ENCODE results near the gene VPREB3. TPM values are rescaled to one million over a fixed set of nuclear protein-coding genes. Genes with fewer than 3 reads are reported as not detected.

VPREB3 gene
- total RNA-seq, 1 experiment from 2014 or later = not detected

Other genes starting within 250 kb of the VPREB3 start
- gene IGLL1, start 174.1 kb downstream of the VPREB3 start, total RNA-seq (2014; rRNA removed; shearing (Covaris generic); ENCODE audit: low replicate concordance) = not detected in 2 replicates
- gene DRICH1, start 122.1 kb downstream of the VPREB3 start, total RNA-seq (2014; rRNA removed; shearing (Covaris generic); ENCODE audit: low replicate concordance) = not detected in 2 replicates
- not detected in 2 replicates for gene RGL4, start 63.4 kb downstream of the VPREB3 start, total RNA-seq (2014; rRNA removed; shearing (Covaris generic); ENCODE audit: low replicate concordance)
- gene ZNF70, start 3.3 kb downstream of the VPREB3 start, total RNA-seq (2014; rRNA removed; shearing (Covaris generic); ENCODE audit: low replicate concordance) = 2.4 and 3.9 TPM in 2 replicates
- gene C22orf15, start 8.6 kb upstream of the VPREB3 start, total RNA-seq (2014; rRNA removed; shearing (Covaris generic); ENCODE audit: low replicate concordance) = 0.30 TPM in 1 of 2 replicates, not detected in the other
- gene CHCHD10, start 13.5 kb upstream of the VPREB3 start, total RNA-seq (2014; rRNA removed; shearing (Covaris generic); ENCODE audit: low replicate concordance) = 0.26 TPM in 1 of 2 replicates, not detected in the other
- 2.0 and 4.9 TPM in 2 replicates for gene MMP11, start 18.4 kb upstream of the VPREB3 start, total RNA-seq (2014; rRNA removed; shearing (Covaris generic); ENCODE audit: low replicate concordance)
- 70.8 and 109 TPM in 2 replicates for gene SMARCB1, start 32.5 kb upstream of the VPREB3 start, total RNA-seq (2014; rRNA removed; shearing (Covaris generic); ENCODE audit: low replicate concordance)
- gene DERL3, start 84.6 kb upstream of the VPREB3 start, total RNA-seq (2014; rRNA removed; shearing (Covaris generic); ENCODE audit: low replicate concordance) = 0.42 and 0.72 TPM in 2 replicates
- 0.27 and 0.30 TPM in 2 replicates for gene SLC2A11, start 103.5 kb upstream of the VPREB3 start, total RNA-seq (2014; rRNA removed; shearing (Covaris generic); ENCODE audit: low replicate concordance)
- 527 and 1,011 TPM in 2 replicates for gene MIF, start 140.0 kb upstream of the VPREB3 start, total RNA-seq (2014; rRNA removed; shearing (Covaris generic); ENCODE audit: low replicate concordance)
- gene GSTT2B, start 206.8 kb upstream of the VPREB3 start, total RNA-seq (2014; rRNA removed; shearing (Covaris generic); ENCODE audit: low replicate concordance) = 23.8 and 23.9 TPM in 2 replicates
- 4.7 and 6.6 TPM in 2 replicates for gene DDTL, start 212.5 kb upstream of the VPREB3 start, total RNA-seq (2014; rRNA removed; shearing (Covaris generic); ENCODE audit: low replicate concordance)
- 64.9 and 160 TPM in 2 replicates for gene DDT, start 220.0 kb upstream of the VPREB3 start, total RNA-seq (2014; rRNA removed; shearing (Covaris generic); ENCODE audit: low replicate concordance)
- 0.30 and 1.6 TPM in 2 replicates for gene GSTT2, start 225.7 kb upstream of the VPREB3 start, total RNA-seq (2014; rRNA removed; shearing (Covaris generic); ENCODE audit: low replicate concordance)